ENCODE data around the gene FLAD1. TPM values are rescaled to one million over a fixed set of nuclear protein-coding genes. Genes with fewer than 3 reads are reported as not detected.

The FLAD1 gene
- total RNA-seq, 5 donors from 2014 or later (not counting 1 experiment from before 2014, with no cell fraction given) = 32.8 to 64.3 (median 53.4) TPM

DNA sequence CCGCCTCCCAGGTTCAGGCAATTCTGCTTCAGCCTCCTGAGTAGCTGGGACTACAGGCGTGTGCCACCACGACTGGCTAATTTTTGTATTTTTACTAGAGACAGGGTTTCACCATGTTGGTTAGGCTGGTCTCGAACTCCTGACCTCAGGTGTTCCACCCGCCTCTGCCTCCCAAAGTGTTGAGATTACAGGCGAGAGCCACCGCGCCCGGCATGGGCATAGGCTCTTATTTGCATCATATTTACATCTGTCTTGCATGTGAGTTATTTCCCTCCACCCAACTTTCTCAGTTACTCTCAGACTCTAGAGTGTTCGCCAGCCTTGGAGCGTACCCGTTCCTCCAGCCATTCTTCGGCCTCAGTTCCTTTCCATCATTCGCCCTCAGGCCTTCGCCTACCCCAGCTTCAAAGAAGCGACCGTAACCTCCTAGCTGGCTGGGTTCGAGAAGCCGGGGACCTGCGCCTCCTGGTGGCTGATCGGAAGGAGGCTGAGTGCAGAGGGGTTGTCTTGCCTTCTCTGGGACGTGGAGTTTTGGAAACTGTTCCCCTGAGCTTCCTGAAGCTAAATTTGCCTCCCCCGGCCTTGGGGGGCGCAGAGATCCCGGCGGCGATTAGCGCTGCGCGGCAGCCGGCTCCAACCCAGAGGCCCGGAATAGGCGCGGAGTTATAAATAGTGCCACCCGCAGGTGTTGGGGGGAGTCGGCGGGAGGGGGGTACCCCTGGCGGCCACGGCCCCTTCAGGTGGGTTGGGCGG, 15.8 kb downstream of the FLAD1 start:
- Histone ChIP-seq H3K4me1 (ENCODE audit: control insufficient read depth in 1 of 2, extremely low read depth in 1 of 2, insufficient read depth in 2 of 2, low read length in 2 of 2) (peaks cover 9 to 61% of the 10 kb centered on the region in 2 experiments), H3K36me3 (ENCODE audit: control insufficient read depth in 2 of 2, extremely low read depth in 1 of 2, insufficient read depth in 1 of 2, low read length in 1 of 2) (no peaks in the 10 kb centered on the region), H3K27me3 (replicated peaks in 1 of 2; ENCODE audit: control insufficient read depth in 2 of 2, extremely low read depth in 1 of 2, insufficient read depth in 2 of 2, low read length in 1 of 2) (no peaks in the 10 kb centered on the region), H3K27ac (ENCODE audit: low read length) (peak overlapping the region; percentile 95), H3K9me3 (no peaks in the 10 kb centered on the region), H3K4me3 (ENCODE audit: control insufficient read depth in 1 of 2, extremely low read depth in 1 of 2, low read length in 1 of 2) (peak overlapping the region; percentile 64 to 97)
- ATAC-seq (replicated peaks in 1 of 4) (peak in 1 of 4 experiments; percentile 3), DNase-seq (peak in 27 of 35 experiments; percentile 32 to 76 (median 54))
- POLR2A ChIA-PET = no interaction called here
- WGBS (ENCODE audit: insufficient coverage) = 14% methylated on average over 31 of the region's 40 CpGs
- Mint-ChIP-seq H3K27ac (peak overlapping the region; percentile 88 to 91), H3K27me3 (no peaks in the 10 kb centered on the region), H3K36me3 (no peaks in the 10 kb centered on the region), H3K4me1 (peaks cover 27 to 33% (median 33%) of the 10 kb centered on the region in 3 donors), H3K4me3 (peak overlapping the region; percentile 68 to 89 (median 81)), H3K9me3 (no peaks in the 10 kb centered on the region)
- CTCF ChIA-PET = interaction anchor here (0.6 to 2.1 kb wide), 14 partner anchors 8 to 956 kb away, joined by 3 to 29 read pairs (median 4); partner anchors contain the start of genes FLAD1 (in 1 of the 2) and PBXIP1 (in 1 of the 2)

- Histone ChIP-seq H3K27me3 (replicated peaks in 1 of 2; ENCODE audit: control insufficient read depth in 2 of 2, extremely low read depth in 1 of 2, insufficient read depth in 2 of 2, low read length in 1 of 2) (no peaks in the 10 kb centered on the region), H3K4me1 (ENCODE audit: control insufficient read depth in 1 of 2, extremely low read depth in 1 of 2, insufficient read depth in 2 of 2, low read length in 2 of 2) (peaks cover 17 to 69% of the 10 kb centered on the region in 2 experiments), H3K36me3 (ENCODE audit: control insufficient read depth in 2 of 2, extremely low read depth in 1 of 2, insufficient read depth in 1 of 2, low read length in 1 of 2) (no peaks in the 10 kb centered on the region), H3K27ac (ENCODE audit: low read length) (peak overlapping the region; percentile 95), H3K9me3 (no peaks in the 10 kb centered on the region), H3K4me3 (ENCODE audit: control insufficient read depth in 1 of 2, extremely low read depth in 1 of 2, low read length in 1 of 2) (peak overlapping the region; percentile 66 to 97)
- Mint-ChIP-seq H3K36me3 (no peaks in the 10 kb centered on the region), H3K4me1 (peaks cover 35 to 41% (median 41%) of the 10 kb centered on the region in 3 donors), H3K27me3 (no peaks in the 10 kb centered on the region), H3K4me3 (peak overlapping the region; percentile 68 to 89 (median 86)), H3K27ac (peak overlapping the region; percentile 92 to 94), H3K9me3 (no peaks in the 10 kb centered on the region)
- POLR2A ChIA-PET = interaction anchor here in 1 of 2 donors (0.6 to 0.7 kb wide), 3 partner anchors 21 to 47 kb away, joined by 3 to 4 read pairs (median 3); no protein-coding TSS in a partner anchor
- peak in 1 of 4 experiments; percentile 5 for ATAC-seq (replicated peaks in 1 of 4)
- CTCF ChIA-PET = interaction anchor here (0.5 to 2.1 kb wide), 13 partner anchors 9 to 1013 kb away, joined by 3 to 29 read pairs (median 5); partner anchors contain the start of genes FLAD1 (in 1 of the 2), PBXIP1 (in 1 of the 2) and RAB13 (in 1 of the 2)
- WGBS (ENCODE audit: insufficient coverage) = 2% methylated on average over 29 of the region's 50 CpGs
- peak in 5 of 35 experiments; percentile 30 to 72 (median 39) for DNase-seq
Observed at GRCh38 chr1:154999571-155000410, 16.6 kb downstream of the FLAD1 start.

DNA sequence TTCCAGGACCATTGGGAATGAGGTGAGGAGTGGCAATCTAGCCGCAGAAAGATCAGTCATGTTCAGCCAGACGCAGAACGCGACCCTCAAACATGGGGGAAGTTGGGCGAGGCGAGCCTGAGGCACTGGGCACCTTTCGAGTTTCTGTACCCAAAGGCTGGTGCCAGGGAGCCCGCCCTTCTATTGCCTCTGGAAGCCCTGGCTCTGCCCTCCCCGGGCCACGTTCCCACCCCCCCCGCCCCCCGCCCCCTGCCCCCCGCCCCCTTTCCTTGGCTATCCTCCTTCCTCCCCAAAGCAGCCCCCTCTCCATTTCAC, 17.2 kb downstream of the FLAD1 start:
- Histone ChIP-seq H3K27me3 (replicated peaks in 1 of 2; ENCODE audit: control insufficient read depth in 2 of 2, extremely low read depth in 1 of 2, insufficient read depth in 2 of 2, low read length in 1 of 2) (no peaks in the 10 kb centered on the region), H3K36me3 (ENCODE audit: control insufficient read depth in 2 of 2, extremely low read depth in 1 of 2, insufficient read depth in 1 of 2, low read length in 1 of 2) (no peaks in the 10 kb centered on the region), H3K9me3 (no peaks in the 10 kb centered on the region), H3K4me3 (ENCODE audit: control insufficient read depth in 1 of 2, extremely low read depth in 1 of 2, low read length in 1 of 2) (peak overlapping the region; percentile 72 to 97), H3K4me1 (ENCODE audit: control insufficient read depth in 1 of 2, extremely low read depth in 1 of 2, insufficient read depth in 2 of 2, low read length in 2 of 2) (peaks cover 21 to 75% of the 10 kb centered on the region in 2 experiments), H3K27ac (ENCODE audit: low read length) (peak overlapping the region; percentile 95)
- no peaks in the 10 kb centered on the region for H3K27me3 Mint-ChIP-seq
- WGBS (ENCODE audit: insufficient coverage) = 7% methylated on average over 2 of the region's 13 CpGs
- H3K4me1 Mint-ChIP-seq = peaks cover 39 to 47% (median 45%) of the 10 kb centered on the region in 3 donors
- H3K4me3 Mint-ChIP-seq = peak overlapping the region; percentile 84 to 89 (median 86)
- CTCF ChIA-PET = interaction anchor here (0.6 to 2.1 kb wide), 6 partner anchors 10 to 1014 kb away, joined by 3 to 29 read pairs (median 6); partner anchors contain the start of genes FLAD1 (in 1 of the 2), PBXIP1 (in 1 of the 2) and RAB13 (in 1 of the 2)
- ATAC-seq (replicated peaks in 1 of 4) (no peak), DNase-seq (peak in 1 of 35 experiments; percentile 42)
- POLR2A ChIA-PET = interaction anchor here in 1 of 2 donors (0.6 to 0.7 kb wide), 3 partner anchors 20 to 46 kb away, joined by 3 to 4 read pairs (median 3); no protein-coding TSS in a partner anchor
- peak overlapping the region; percentile 92 to 94 for H3K27ac Mint-ChIP-seq
- no peaks in the 10 kb centered on the region for H3K9me3 Mint-ChIP-seq
- no peaks in the 10 kb centered on the region for H3K36me3 Mint-ChIP-seq

GRCh38 chr1:155000726-155001424, 17.7 kb downstream of the FLAD1 start:
- H3K4me1 Mint-ChIP-seq = peaks cover 44 to 52% (median 50%) of the 10 kb centered on the region in 3 donors
- Histone ChIP-seq H3K4me1 (ENCODE audit: control insufficient read depth in 1 of 2, extremely low read depth in 1 of 2, insufficient read depth in 2 of 2, low read length in 2 of 2) (peaks cover 21 to 80% of the 10 kb centered on the region in 2 experiments), H3K27ac (ENCODE audit: low read length) (peak overlapping the region; percentile 95), H3K27me3 (replicated peaks in 1 of 2; ENCODE audit: control insufficient read depth in 2 of 2, extremely low read depth in 1 of 2, insufficient read depth in 2 of 2, low read length in 1 of 2) (no peaks in the 10 kb centered on the region), H3K4me3 (ENCODE audit: control insufficient read depth in 1 of 2, extremely low read depth in 1 of 2, low read length in 1 of 2) (peak overlapping the region; percentile 72 to 97), H3K9me3 (no peaks in the 10 kb centered on the region), H3K36me3 (ENCODE audit: control insufficient read depth in 2 of 2, extremely low read depth in 1 of 2, insufficient read depth in 1 of 2, low read length in 1 of 2) (no peaks in the 10 kb centered on the region)
- no peaks in the 10 kb centered on the region for H3K36me3 Mint-ChIP-seq
- no peaks in the 10 kb centered on the region for H3K27me3 Mint-ChIP-seq
- ChIA-PET POLR2A (interaction anchor here in 1 of 2 donors (0.7 kb wide), 1 partner anchor 1105 kb away, joined by 4 read pairs; no protein-coding TSS in a partner anchor), CTCF (interaction anchor here (0.6 to 2.1 kb wide), 6 partner anchors 9 to 84 kb away, joined by 3 to 29 read pairs (median 4); partner anchors contain the start of gene FLAD1 (in 1 of the 2))
- ATAC-seq (replicated peaks in 1 of 4) (peak; percentile 31 to 44 (median 39)), DNase-seq (peak in 32 of 35 experiments; percentile 32 to 80 (median 50))
- H3K27ac Mint-ChIP-seq = peak overlapping the region; percentile 84 to 85
- peak overlapping the region; percentile 84 to 89 (median 88) for H3K4me3 Mint-ChIP-seq
- H3K9me3 Mint-ChIP-seq = no peaks in the 10 kb centered on the region
- WGBS (ENCODE audit: insufficient coverage) = under 1% methylated on average over 23 of the region's 43 CpGs

DNA sequence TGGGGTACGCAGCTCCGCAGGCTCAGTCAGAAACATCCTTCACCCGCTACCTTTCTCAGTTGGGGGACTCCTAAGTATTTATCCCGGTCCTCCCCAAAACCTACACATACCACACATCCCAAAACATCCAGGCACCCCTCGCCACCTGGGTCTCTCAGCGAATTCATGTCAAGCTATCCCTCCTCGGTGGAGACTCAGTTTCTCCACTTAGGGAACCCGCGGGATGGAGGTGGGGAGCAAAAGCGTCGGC, 18.2 kb downstream of the FLAD1 start:
- Mint-ChIP-seq H3K36me3 (no peaks in the 10 kb centered on the region), H3K9me3 (no peaks in the 10 kb centered on the region), H3K27ac (peak overlapping the region; percentile 84 to 85), H3K4me1 (peaks cover 46 to 57% (median 53%) of the 10 kb centered on the region in 3 donors), H3K27me3 (no peaks in the 10 kb centered on the region), H3K4me3 (peak overlapping the region; percentile 84 to 89 (median 88))
- no peaks in the 10 kb centered on the region for H3K9me3 ChIP-seq
- 0% methylated on average over 6 of the region's 11 CpGs for WGBS (ENCODE audit: insufficient coverage)
- H3K4me1 ChIP-seq (ENCODE audit: control insufficient read depth in 1 of 2, extremely low read depth in 1 of 2, insufficient read depth in 2 of 2, low read length in 2 of 2) = peaks cover 25 to 85% of the 10 kb centered on the region in 2 experiments
- peak overlapping the region; percentile 95 for H3K27ac ChIP-seq (ENCODE audit: low read length)
- no peaks in the 10 kb centered on the region for H3K36me3 ChIP-seq (ENCODE audit: control insufficient read depth in 2 of 2, extremely low read depth in 1 of 2, insufficient read depth in 1 of 2, low read length in 1 of 2)
- ChIA-PET CTCF (interaction anchor here (0.6 to 1.6 kb wide), 3 partner anchors 11 to 16 kb away, joined by 4 to 5 read pairs (median 4); no protein-coding TSS in a partner anchor), POLR2A (interaction anchor here in 1 of 2 donors (0.7 kb wide), 1 partner anchor 1105 kb away, joined by 4 read pairs; no protein-coding TSS in a partner anchor)
- H3K27me3 ChIP-seq (replicated peaks in 1 of 2; ENCODE audit: control insufficient read depth in 2 of 2, extremely low read depth in 1 of 2, insufficient read depth in 2 of 2, low read length in 1 of 2) = no peaks in the 10 kb centered on the region
- ATAC-seq (replicated peaks in 1 of 4) (no peak), DNase-seq (no peak)
- peak overlapping the region; percentile 72 to 97 for H3K4me3 ChIP-seq (ENCODE audit: control insufficient read depth in 1 of 2, extremely low read depth in 1 of 2, low read length in 1 of 2)
